Stomach (tissue), 9 donors: ENCODE data around the gene CD28. TPM values are rescaled to one million over a fixed set of nuclear protein-coding genes. Genes with fewer than 3 reads are reported as not detected.
A peak's percentile ranks its signal among the peaks of the same experiment; 100 is the strongest.

Experiments
- DNase-seq, 2 donors: peaks; one replicate each; pipeline versions ENCODE4 v3.0.0 to v3.0.0-alpha.2; 2013 to 2019
- H3K27ac ChIP-seq, 5 donors: fragments of 200-600 bp in 4 of 5; sonication (generic) in 4 of 5; one replicate each; pipeline ENCODE4 v1.5.1; 2013 to 2019; ENCODE audit warnings: mild to moderate bottlenecking in 1 of 5, moderate library complexity in 1 of 5
- H3K27me3 ChIP-seq, 3 donors: fragments of 200-600 bp; sonication (generic); one replicate each; pipeline ENCODE4 v1.5.1; 2017 to 2019; ENCODE audit warnings: mixed run types in 1 of 3
- H3K36me3 ChIP-seq, 4 donors: fragments of 200-600 bp; sonication (generic); 1 replicate in 3 of 4; 2 replicates in 1 of 4; pipeline ENCODE4 v1.5.1; 2016 to 2019
- H3K4me1 ChIP-seq, 4 donors: fragments of 200-600 bp; sonication (generic); one replicate each; pipeline ENCODE4 v1.5.1; 2016 to 2019
- H3K4me3 ChIP-seq, 4 donors: fragments of 200-600 bp; sonication (generic) in 3 of 4; one replicate each; pipeline ENCODE4 v1.5.1; 2016 to 2019; ENCODE audit warnings: mild to moderate bottlenecking in 1 of 4
- H3K9me3 ChIP-seq, 4 donors: fragments of 200-600 bp; sonication (generic); one replicate each; pipeline ENCODE4 v1.5.1; 2016 to 2019
- EP300 ChIP-seq: sonication (generic); formaldehyde crosslinking; IDR thresholded peaks from one replicate; pipeline ENCODE4 v1.6.1; 2017; ENCODE audit warnings: antibody characterized with exemption
- POLR2A ChIP-seq, 4 donors: fragments of 450-650 bp; IDR thresholded peaks; one replicate each; pipeline ENCODE4 v1.6.1; 2016; ENCODE audit warnings: antibody characterized with exemption in 4 of 4, control low read depth in 2 of 4, mild to moderate bottlenecking in 1 of 4, moderate library complexity in 1 of 4
- POLR2AphosphoS5 ChIP-seq, 3 donors: sonication (generic); formaldehyde crosslinking; IDR thresholded peaks; one replicate each; pipeline ENCODE4 v1.6.1; 2016; ENCODE audit warnings: antibody characterized with exemption in 3 of 3
- WGBS, 5 donors: extraction: QIAGEN DNeasy Blood & Tissue Kit in 3 of 5; methylation state at CpG; one replicate each; pipeline versions ENCODE4 v1.1.5 to v1.1.7; 2013 to 2018; 5-methylcytosine and 5-hydroxymethylcytosine counted together
- intact Hi-C: fragments of 100-400 bp; cut with DNase I; formaldehyde crosslinking; loops from one replicate; pipeline ENCODE4 v1.15.1; 2023; ENCODE audit warnings: low total_unique reads
- polyA plus RNA-seq, 3 donors: library from polyadenylated mRNA; stranded (reverse); fragments of 200-250 nt; gene quantifications; one replicate each; pipeline ENCODE4 v1.2.3, GENCODE V29; 2013
- total RNA-seq, 5 donors: library from RNA; depleted of rRNA; stranded (reverse); fragments of >200 nt; gene quantifications; one replicate each; pipeline versions ENCODE4 v1.1.0 to v1.2.3, GENCODE V29; 2014 to 2016
- TF ChIP-seq, protein P1 (sequence below), 7 experiments: fragments of 450-650 bp in 4 of 7; fragments of 200-600 bp in 3 of 7; sonication (generic) in 3 of 7; IDR thresholded peaks; one replicate each; pipeline ENCODE4 v1.5.1; 2016 to 2019; ENCODE audit warnings: antibody characterized with exemption in 7 of 7, control low read depth in 2 of 7, mild to moderate bottlenecking in 1 of 7
- donor health status: healthy with polysubstance abuse.
- donor health status: Bipolar disorder and iron deficiency.
- donor health status: healthy.

CD28 gene
- total and polyA plus RNA-seq, 8 donors = 0.15 to 4.4 (median 0.27) TPM; not detected in 2

DNA sequence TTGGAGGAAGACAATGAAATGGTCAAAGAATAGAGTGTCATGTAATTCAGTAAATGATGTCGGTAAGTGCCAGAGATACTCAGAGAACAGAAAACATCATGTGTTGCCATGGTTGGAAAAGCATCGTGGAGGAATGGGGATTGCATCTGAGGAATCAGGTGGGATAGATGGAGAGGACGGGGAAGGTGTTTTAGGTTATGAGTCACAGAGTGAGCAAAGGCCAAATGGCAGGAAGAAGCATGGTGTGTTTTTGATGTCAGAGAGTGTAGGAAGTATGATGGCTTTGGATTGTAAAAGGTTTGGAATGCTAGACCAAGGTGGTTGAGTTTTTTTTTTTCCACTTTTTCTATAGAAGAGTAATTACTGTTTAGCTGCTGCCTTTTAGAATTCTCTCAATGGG is 27.5 kb upstream of the CD28 start:
- Histone ChIP-seq H3K9me3 (no peaks in the 10 kb centered on the region), H3K27ac (no peak overlapping the region), H3K4me1 (peaks cover 7 to 30% (median 22%) of the 10 kb centered on the region in 4 donors), H3K27me3 (no peaks in the 10 kb centered on the region), H3K4me3 (no peak overlapping the region), H3K36me3 (no peaks in the 10 kb centered on the region)
- 89 to 96% (median 94%) methylated on average over 3 of the region's 3 CpGs for WGBS, 5 donors
- TF ChIP-seq POLR2A (IDR thresholded peaks at IDR 0.05) (no peak), POLR2AphosphoS5 (IDR thresholded peaks at IDR 0.05) (no peak), EP300 (no peak)
- TF ChIP-seq, protein P1, sequence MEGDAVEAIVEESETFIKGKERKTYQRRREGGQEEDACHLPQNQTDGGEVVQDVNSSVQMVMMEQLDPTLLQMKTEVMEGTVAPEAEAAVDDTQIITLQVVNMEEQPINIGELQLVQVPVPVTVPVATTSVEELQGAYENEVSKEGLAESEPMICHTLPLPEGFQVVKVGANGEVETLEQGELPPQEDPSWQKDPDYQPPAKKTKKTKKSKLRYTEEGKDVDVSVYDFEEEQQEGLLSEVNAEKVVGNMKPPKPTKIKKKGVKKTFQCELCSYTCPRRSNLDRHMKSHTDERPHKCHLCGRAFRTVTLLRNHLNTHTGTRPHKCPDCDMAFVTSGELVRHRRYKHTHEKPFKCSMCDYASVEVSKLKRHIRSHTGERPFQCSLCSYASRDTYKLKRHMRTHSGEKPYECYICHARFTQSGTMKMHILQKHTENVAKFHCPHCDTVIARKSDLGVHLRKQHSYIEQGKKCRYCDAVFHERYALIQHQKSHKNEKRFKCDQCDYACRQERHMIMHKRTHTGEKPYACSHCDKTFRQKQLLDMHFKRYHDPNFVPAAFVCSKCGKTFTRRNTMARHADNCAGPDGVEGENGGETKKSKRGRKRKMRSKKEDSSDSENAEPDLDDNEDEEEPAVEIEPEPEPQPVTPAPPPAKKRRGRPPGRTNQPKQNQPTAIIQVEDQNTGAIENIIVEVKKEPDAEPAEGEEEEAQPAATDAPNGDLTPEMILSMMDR (IDR thresholded peaks at IDR 0.05) = no peak
- DNase-seq = no peak
- intact Hi-C loops = no loop called here

- DNase-seq = no peak
- no peak overlapping the region for H3K27ac ChIP-seq
- H3K27me3 ChIP-seq = no peaks in the 10 kb centered on the region
- H3K36me3 ChIP-seq = no peaks in the 10 kb centered on the region
- TF ChIP-seq EP300 (no peak), POLR2AphosphoS5 (IDR thresholded peaks at IDR 0.05) (no peak), POLR2A (IDR thresholded peaks at IDR 0.05) (no peak)
- TF ChIP-seq, protein P1 (IDR thresholded peaks at IDR 0.05) = no peak
- no peak overlapping the region for H3K4me3 ChIP-seq
- peaks cover 7 to 34% (median 23%) of the 10 kb centered on the region in 4 donors for H3K4me1 ChIP-seq
- H3K9me3 ChIP-seq = no peaks in the 10 kb centered on the region
- intact Hi-C loops = no loop called here
Observed at GRCh38 chr2:203679401-203679800, 27.0 kb upstream of the CD28 start.

DNA sequence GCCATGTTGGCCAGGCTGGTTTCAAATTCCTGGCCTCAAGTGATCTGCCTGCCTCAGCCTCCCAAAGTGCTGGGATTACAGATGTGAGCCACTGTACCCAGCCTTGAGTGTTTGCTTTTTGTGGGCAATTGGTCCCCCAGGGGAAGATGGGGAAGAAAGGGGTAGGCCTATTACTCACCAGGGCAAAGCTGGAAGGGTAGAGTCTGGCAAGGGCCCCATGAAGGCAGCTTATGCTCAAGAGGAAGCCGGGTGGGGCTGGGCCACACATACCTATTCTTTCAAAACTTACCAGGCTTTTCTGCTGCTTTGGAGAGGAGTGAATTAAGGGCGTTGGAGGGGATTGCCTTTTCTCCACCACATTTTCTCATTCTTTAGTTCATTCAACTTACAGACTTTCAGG is 24.5 kb upstream of the CD28 start:
- no peak for DNase-seq
- H3K27me3 ChIP-seq = no peaks in the 10 kb centered on the region
- WGBS, 5 donors = 81 to 89% (median 86%) methylated on average over 2 of the region's 2 CpGs
- H3K36me3 ChIP-seq = no peaks in the 10 kb centered on the region
- H3K9me3 ChIP-seq = no peaks in the 10 kb centered on the region
- intact Hi-C loops = no loop called here
- peak overlapping the region in 4 of 5 donors; percentile 36 to 66 (median 60) for H3K27ac ChIP-seq
- TF ChIP-seq POLR2AphosphoS5 (IDR thresholded peaks at IDR 0.05) = no peak
- TF ChIP-seq, protein P1 (IDR thresholded peaks at IDR 0.05) = no peak
- no peak for TF ChIP-seq POLR2A (IDR thresholded peaks at IDR 0.05)
- TF ChIP-seq EP300 = no peak
- H3K4me1 ChIP-seq = peaks cover 7 to 38% (median 23%) of the 10 kb centered on the region in 4 donors
- H3K4me3 ChIP-seq = no peak overlapping the region

DNA sequence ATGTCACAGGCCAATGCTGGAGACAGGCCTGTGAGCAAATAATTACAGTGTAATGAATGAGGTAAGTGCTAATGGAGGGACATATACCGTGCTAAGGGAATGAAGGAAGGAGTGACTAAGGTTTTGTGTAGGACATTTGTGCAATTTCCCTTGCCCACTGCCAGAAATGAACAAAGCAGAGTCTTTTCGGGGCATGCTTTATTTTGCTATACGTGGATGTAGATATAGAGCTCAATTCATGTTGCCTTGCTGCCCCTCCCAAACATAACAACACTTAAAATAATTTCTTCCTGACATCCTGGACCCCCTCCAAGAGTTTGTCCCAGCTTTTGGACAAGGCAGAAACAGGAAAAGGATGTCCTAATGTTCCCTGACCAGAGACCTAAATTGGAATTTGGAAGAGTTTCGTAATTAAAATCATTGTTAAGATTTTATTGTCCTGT is 23.7 kb upstream of the CD28 start:
- TF ChIP-seq, protein P1 (IDR thresholded peaks at IDR 0.05) = no peak
- TF ChIP-seq POLR2AphosphoS5 (IDR thresholded peaks at IDR 0.05) (peak in 1 of 3 donors; percentile 7), EP300 (no peak), POLR2A (IDR thresholded peaks at IDR 0.05) (no peak)
- no peak overlapping the region for H3K4me3 ChIP-seq
- peak overlapping the region in 4 of 5 donors; percentile 36 to 66 (median 60) for H3K27ac ChIP-seq
- H3K9me3 ChIP-seq = no peaks in the 10 kb centered on the region
- WGBS, 5 donors = 41 to 58% (median 49%) methylated on average over 4 of the region's 4 CpGs
- no peaks in the 10 kb centered on the region for H3K36me3 ChIP-seq
- H3K27me3 ChIP-seq = no peaks in the 10 kb centered on the region
- DNase-seq = peak in 1 of 2 donors; percentile 50
- intact Hi-C loops = no loop called here
- peaks cover 7 to 38% (median 23%) of the 10 kb centered on the region in 4 donors for H3K4me1 ChIP-seq
